ENCODE measurements around the gene PRSS1. TPM values are rescaled to one million over a fixed set of nuclear protein-coding genes. Genes with fewer than 3 reads are reported as not detected.

The PRSS1 gene
- total and polyA plus RNA-seq, 2 of the 8 experiments (the other 6 are each of a cell fraction or from before 2014, with no cell fraction given): 0.09 TPM; not detected in 1

GRCh38 chr7:142790056-142790455 lies 40.8 kb downstream of the PRSS1 start:
- Histone ChIP-seq H2BK12ac (ENCODE audit: low read depth, low read length) (no peak overlapping the region), H3K4me3 (ENCODE audit: extremely low read depth in 1 of 4, insufficient read depth in 2 of 4, low read depth in 3 of 4, low read length in 4 of 4) (no peak overlapping the region), H3K4me1 (replicated peaks in 1 of 4; ENCODE audit: control insufficient read depth in 3 of 4, insufficient read depth in 4 of 4, low read length in 3 of 4) (peaks cover 2 to 4% (median 3%) of the 10 kb centered on the region in 4 experiments; a peak in 4 of 7 replicates), H3K79me1 (ENCODE audit: low read depth, low read length) (no peaks in the 10 kb centered on the region), H3K4ac (replicated peaks; ENCODE audit: insufficient read length, low read depth, low read length) (no peak overlapping the region), H3K56ac (replicated peaks; ENCODE audit: insufficient read length, low read depth, low read length) (no peak overlapping the region), H3K9me3 (ENCODE audit: insufficient read depth in 2 of 2, low read depth in 1 of 2, low read length in 1 of 2) (no peaks in the 10 kb centered on the region), H2AK5ac (ENCODE audit: low read depth, low read length) (no peak overlapping the region), H4K5ac (ENCODE audit: insufficient read length, low read depth, low read length) (no peak overlapping the region), H3K27me3 (replicated peaks in 1 of 4; ENCODE audit: control insufficient read depth in 3 of 4, extremely low read depth in 1 of 4, insufficient read depth in 3 of 4, low read length in 3 of 4) (no peaks in the 10 kb centered on the region), H3K23ac (ENCODE audit: insufficient read length) (no peak overlapping the region), H4K20me1 (replicated peaks in 1 of 2; ENCODE audit: control insufficient read depth in 1 of 2, insufficient read depth in 2 of 2, low read length in 2 of 2) (no peaks in the 10 kb centered on the region), H3K4me2 (ENCODE audit: insufficient read depth in 1 of 2, low read depth in 2 of 2, low read length in 2 of 2) (no peak overlapping the region), H2BK120ac (replicated peaks; ENCODE audit: low read depth, low read length) (no peak overlapping the region), H3K36me3 (ENCODE audit: control insufficient read depth in 2 of 4, insufficient read depth in 4 of 4, low read length in 3 of 4) (no peaks in the 10 kb centered on the region), H4K91ac (replicated peaks; ENCODE audit: insufficient read length, low read length) (no peak overlapping the region), H2BK5ac (ENCODE audit: low read depth, low read length) (no peak overlapping the region), H3K14ac (ENCODE audit: insufficient read length) (no peak overlapping the region), H3K23me2 (ENCODE audit: low read depth, low read length) (no peaks in the 10 kb centered on the region), H3K18ac (ENCODE audit: extremely low read depth, low read length) (no peak overlapping the region), H3K27ac (ENCODE audit: low read depth, low read length) (no peak overlapping the region), H2BK20ac (ENCODE audit: low read length) (no peak overlapping the region), H3K9ac (replicated peaks in 1 of 4; ENCODE audit: extremely low read depth in 1 of 4, low read depth in 3 of 4, low read length in 3 of 4) (no peak overlapping the region), H4K8ac (ENCODE audit: extremely low read depth, insufficient read depth, low read length) (no peak overlapping the region), H3K79me2 (ENCODE audit: control insufficient read depth in 1 of 2, insufficient read depth in 2 of 2, low read length in 2 of 2) (no peaks in the 10 kb centered on the region), H2BK15ac (ENCODE audit: low read length) (no peak overlapping the region), H2AFZ (ENCODE audit: low read length) (no peak overlapping the region)
- DNase-seq (ENCODE audit: low read depth in 1 of 2, low spot score in 2 of 2): no peak
- no peak for FAIRE-seq
- TF ChIP-seq BRCA1 (IDR thresholded peaks at IDR 0.05; ENCODE audit: low read depth, low read length): no peak
- no peak for TF ChIP-seq PHF8 (conservative IDR thresholded peaks at IDR 0.05; ENCODE audit: low read depth, low read length)
- no peak for TF ChIP-seq TCF12 (IDR thresholded peaks at IDR 0.05; ENCODE audit: low read depth, low read length)
- TF ChIP-seq POLR2A (IDR thresholded peaks at IDR 0.05; ENCODE audit: control extremely low read depth in 1 of 2, low read depth in 2 of 2, low read length in 2 of 2): no peak
- TF ChIP-seq SUZ12 (IDR thresholded peaks at IDR 0.05; ENCODE audit: low read length): no peak
- TF ChIP-seq RXRA (IDR thresholded peaks at IDR 0.05; ENCODE audit: insufficient read depth, low read depth, low read length): no peak
- TF ChIP-seq MAFK (IDR thresholded peaks at IDR 0.05; ENCODE audit: low read depth, low read length): no peak
- no peak for TF ChIP-seq CHD1 (IDR thresholded peaks at IDR 0.05; ENCODE audit: low read depth, low read length)
- no peak for TF ChIP-seq MAX (IDR thresholded peaks at IDR 0.05)
- TF ChIP-seq RBBP5 (IDR thresholded peaks at IDR 0.05; ENCODE audit: borderline replicate concordance, low read depth, low read length): no peak
- no peak for TF ChIP-seq CBX5 (IDR thresholded peaks at IDR 0.05; ENCODE audit: low read depth, low read length)
- CTCF ChIA-PET (ENCODE audit: partially characterized antibody): interaction anchor here (0.8 to 24.1 kb wide), 8 partner anchors 10 to 456 kb away, joined by 3 to 430 read pairs (median 54); no protein-coding TSS in a partner anchor
- POLR2A ChIA-PET (ENCODE audit: partially characterized antibody): no interaction called here
- 95% methylated on average over 3 of the region's 3 CpGs; no CpG with 5 or more reads in 1 of the 2 experiments for WGBS, 2 experiments (ENCODE audit: extremely low coverage in 1 of 2, insufficient coverage in 1 of 2, insufficient read length in 1 of 2, insufficient replicate concordance in 2 of 2, low coverage in 1 of 2, low lambda C conversion rate in 2 of 2, missing lambda C conversion rate in 1 of 2)

Measured in H1 (cell line).